GM18507 (cell line): ENCODE data around the gene FBXL7.

Experiments
- DNase-seq: peaks from one replicate; pipeline ENCODE4 v3.0.0; 2011; ENCODE audit warnings: low read depth; ENCODE audit not compliant: insufficient read length; ENCODE audit errors: extremely low spot score
- FAIRE-seq: peaks from 2 replicates; lab custom pipeline; 2011; peaks lifted over from hg19 to GRCh38; lab: Jason Lieb, UNC

FBXL7 gene

GRCh38 chr5:15893866-15894265 lies 393.9 kb downstream of the FBXL7 start:
- FAIRE-seq (no peak), DNase-seq (no peak)

- no peak for FAIRE-seq
- no peak for DNase-seq
Observed at GRCh38 chr5:15897656-15898055, 397.7 kb downstream of the FBXL7 start.

- FAIRE-seq (no peak), DNase-seq (no peak)
Observed at GRCh38 chr5:15898641-15899040, 398.7 kb downstream of the FBXL7 start.

GRCh38 chr5:15899481-15899880 lies 399.5 kb downstream of the FBXL7 start:
- FAIRE-seq: no peak

GRCh38 chr5:15901151-15901550 lies 401.2 kb downstream of the FBXL7 start:
- DNase-seq (no peak), FAIRE-seq (no peak)

More at GRCh38 chr5:15899481-15899880, 399.5 kb downstream of the FBXL7 start:
- DNase-seq: no peak

GRCh38 chr5:15902066-15902465 lies 402.1 kb downstream of the FBXL7 start:
- DNase-seq: no peak
- FAIRE-seq: no peak

GRCh38 chr5:15904899-15905830 lies 405.2 kb downstream of the FBXL7 start:
- FAIRE-seq (no peak), DNase-seq (no peak)

- FAIRE-seq (no peak), DNase-seq (no peak)
Observed at GRCh38 chr5:15914638-15915037, 414.7 kb downstream of the FBXL7 start.

GRCh38 chr5:15926586-15926985 lies 426.6 kb downstream of the FBXL7 start:
- FAIRE-seq (no peak), DNase-seq (no peak)

- FAIRE-seq (no peak), DNase-seq (no peak)
Observed at GRCh38 chr5:15927710-15928380, 427.9 kb downstream of the FBXL7 start.

GRCh38 chr5:15929611-15930263 lies 429.8 kb downstream of the FBXL7 start:
- no peak for FAIRE-seq

GRCh38 chr5:15932066-15932465 lies 432.1 kb downstream of the FBXL7 start:
- no peak for DNase-seq
- no peak for FAIRE-seq

More at GRCh38 chr5:15929611-15930263, 429.8 kb downstream of the FBXL7 start:
- no peak for DNase-seq

GRCh38 chr5:15933259-15934207 lies 433.6 kb downstream of the FBXL7 start:
- no peak for DNase-seq
- FAIRE-seq: no peak

GRCh38 chr5:15936505-15937245 lies 436.7 kb downstream of the FBXL7 start:
- FAIRE-seq: no peak
- DNase-seq: no peak

- FAIRE-seq: no peak
- DNase-seq: no peak
Observed at GRCh38 chr5:15937708-15938107, 437.7 kb downstream of the FBXL7 start.

GRCh38 chr5:15938186-15938585 lies 438.2 kb downstream of the FBXL7 start:
- FAIRE-seq (no peak), DNase-seq (no peak)

- FAIRE-seq: no peak
Observed at GRCh38 chr5:15938961-15939360, 439.0 kb downstream of the FBXL7 start.

GRCh38 chr5:15940905-15941304 lies 440.9 kb downstream of the FBXL7 start:
- FAIRE-seq (no peak), DNase-seq (no peak)

More at GRCh38 chr5:15938961-15939360, 439.0 kb downstream of the FBXL7 start:
- DNase-seq: no peak
